ENCODE measurements around the gene PCGF5. TPM values are rescaled to one million over a fixed set of nuclear protein-coding genes. Genes with fewer than 3 reads are reported as not detected.

PCGF5 gene
- total RNA-seq, 1 experiment from 2014 or later, result 25.8 TPM

DNA sequence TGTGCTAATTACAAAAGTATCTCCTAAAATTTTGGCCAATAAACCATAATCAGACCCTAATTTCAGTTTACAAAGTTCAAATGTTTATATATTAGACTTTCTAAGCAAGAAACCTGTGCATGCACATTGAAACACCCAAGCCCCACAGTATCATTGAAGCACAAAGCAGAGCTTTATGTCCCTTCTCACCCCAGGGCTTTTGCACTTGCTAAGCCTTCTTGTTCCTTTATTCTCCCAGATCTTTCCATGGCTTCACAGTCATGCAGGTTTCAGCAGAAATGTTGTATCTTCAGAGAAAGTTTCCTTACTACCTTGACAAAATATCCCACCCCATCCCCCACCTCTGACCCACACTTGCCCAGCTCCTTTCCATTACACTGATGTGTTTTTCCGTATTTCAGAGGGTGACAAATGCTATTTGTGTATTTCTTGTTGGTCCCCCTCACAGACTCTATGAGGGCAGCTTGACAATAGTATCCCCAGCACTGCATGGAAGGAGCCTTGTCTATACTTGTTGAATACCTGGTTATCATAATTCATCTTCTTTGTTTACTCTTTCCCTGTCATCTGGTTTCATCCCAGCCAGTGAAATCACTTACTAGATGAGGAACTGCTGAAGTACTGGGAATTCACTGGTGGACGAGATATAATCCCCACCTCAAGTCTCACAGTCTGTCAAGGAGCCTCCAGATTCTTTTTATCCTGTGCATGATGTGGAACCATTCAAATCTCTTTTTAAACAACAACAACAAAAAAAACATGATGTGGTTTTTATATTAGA is 24.0 kb upstream of the PCGF5 start:
- Mint-ChIP-seq H3K4me1 (ENCODE audit: insufficient read depth, unreplicated experiment) (peaks cover 19% of the 10 kb centered on the region), H3K27me3 (ENCODE audit: insufficient read depth, unreplicated experiment) (no peaks in the 10 kb centered on the region), H3K4me3 (ENCODE audit: unreplicated experiment) (no peak overlapping the region), H3K36me3 (ENCODE audit: insufficient read depth, unreplicated experiment) (no peaks in the 10 kb centered on the region), H3K9me3 (ENCODE audit: unreplicated experiment) (no peaks in the 10 kb centered on the region), H3K27ac (ENCODE audit: low read depth, unreplicated experiment) (no peak overlapping the region)
- intact Hi-C loops (cut with micrococcal nuclease), result no loop called here
- POLR2A ChIA-PET, result interaction anchor here (1.5 kb wide), 1 partner anchor 34 kb away, joined by 5 read pairs; no protein-coding TSS in a partner anchor
- BruUV-seq (replicated peaks), result no TSS peak
- TF ChIP-seq, protein P1, sequence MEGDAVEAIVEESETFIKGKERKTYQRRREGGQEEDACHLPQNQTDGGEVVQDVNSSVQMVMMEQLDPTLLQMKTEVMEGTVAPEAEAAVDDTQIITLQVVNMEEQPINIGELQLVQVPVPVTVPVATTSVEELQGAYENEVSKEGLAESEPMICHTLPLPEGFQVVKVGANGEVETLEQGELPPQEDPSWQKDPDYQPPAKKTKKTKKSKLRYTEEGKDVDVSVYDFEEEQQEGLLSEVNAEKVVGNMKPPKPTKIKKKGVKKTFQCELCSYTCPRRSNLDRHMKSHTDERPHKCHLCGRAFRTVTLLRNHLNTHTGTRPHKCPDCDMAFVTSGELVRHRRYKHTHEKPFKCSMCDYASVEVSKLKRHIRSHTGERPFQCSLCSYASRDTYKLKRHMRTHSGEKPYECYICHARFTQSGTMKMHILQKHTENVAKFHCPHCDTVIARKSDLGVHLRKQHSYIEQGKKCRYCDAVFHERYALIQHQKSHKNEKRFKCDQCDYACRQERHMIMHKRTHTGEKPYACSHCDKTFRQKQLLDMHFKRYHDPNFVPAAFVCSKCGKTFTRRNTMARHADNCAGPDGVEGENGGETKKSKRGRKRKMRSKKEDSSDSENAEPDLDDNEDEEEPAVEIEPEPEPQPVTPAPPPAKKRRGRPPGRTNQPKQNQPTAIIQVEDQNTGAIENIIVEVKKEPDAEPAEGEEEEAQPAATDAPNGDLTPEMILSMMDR (IDR thresholded peaks at IDR 0.05; ENCODE audit: unreplicated experiment), result no peak
- DNase-seq (ENCODE audit: unreplicated experiment), result no peak
- CTCF ChIA-PET, result no interaction called here

DNA sequence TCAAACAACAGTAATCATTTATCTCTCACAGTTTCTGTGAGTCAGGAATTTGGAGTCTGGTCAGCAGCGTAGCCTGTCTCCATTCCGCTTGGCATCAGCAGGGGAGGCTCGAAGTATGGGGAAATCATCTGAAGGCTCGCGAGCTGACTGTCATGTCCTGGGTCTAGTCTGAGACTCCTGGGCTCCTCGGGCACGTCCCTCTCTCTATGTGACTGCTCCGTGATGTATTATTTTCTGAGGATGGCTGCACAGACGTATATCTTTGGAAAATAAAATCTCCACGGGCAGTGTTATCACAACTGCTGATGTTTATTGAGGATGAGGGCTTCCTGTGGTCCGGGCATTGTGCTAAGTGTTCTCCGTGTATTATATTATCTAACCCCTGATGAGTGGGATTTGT is 23.3 kb upstream of the PCGF5 start:
- Mint-ChIP-seq H3K27me3 (ENCODE audit: insufficient read depth, unreplicated experiment) (no peaks in the 10 kb centered on the region), H3K36me3 (ENCODE audit: insufficient read depth, unreplicated experiment) (no peaks in the 10 kb centered on the region), H3K27ac (ENCODE audit: low read depth, unreplicated experiment) (no peak overlapping the region), H3K4me3 (ENCODE audit: unreplicated experiment) (no peak overlapping the region), H3K9me3 (ENCODE audit: unreplicated experiment) (no peaks in the 10 kb centered on the region), H3K4me1 (ENCODE audit: insufficient read depth, unreplicated experiment) (peaks cover 19% of the 10 kb centered on the region)
- TF ChIP-seq, protein P1 (IDR thresholded peaks at IDR 0.05; ENCODE audit: unreplicated experiment), result no peak
- no peak for DNase-seq (ENCODE audit: unreplicated experiment)
- BruUV-seq (replicated peaks), result no TSS peak
- ChIA-PET POLR2A (interaction anchor here (1.5 kb wide), 1 partner anchor 35 kb away, joined by 5 read pairs; no protein-coding TSS in a partner anchor), CTCF (no interaction called here)
- intact Hi-C loops (cut with micrococcal nuclease), result no loop called here

DNA sequence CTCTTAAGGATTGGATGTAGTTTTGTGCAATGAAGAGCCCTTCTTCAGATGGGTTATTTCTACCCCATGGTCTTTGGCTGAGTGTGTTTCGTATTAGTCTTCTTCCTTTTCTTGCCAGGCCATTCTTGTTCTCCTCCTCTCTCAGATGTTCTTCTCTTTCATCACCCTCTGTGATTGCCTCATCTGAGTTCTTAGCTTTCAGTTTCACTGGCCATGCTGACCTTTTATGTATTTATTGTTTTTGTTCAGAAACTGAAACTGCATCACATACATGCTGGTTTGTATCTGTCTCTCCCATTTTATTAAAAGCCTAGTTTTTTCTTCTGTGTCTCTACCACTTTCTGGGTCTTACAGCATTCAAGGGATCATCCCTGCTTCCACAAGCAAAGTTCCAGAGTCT is 21.7 kb upstream of the PCGF5 start:
- Mint-ChIP-seq H3K4me3 (ENCODE audit: unreplicated experiment) (peak overlapping the region; percentile 31), H3K27me3 (ENCODE audit: insufficient read depth, unreplicated experiment) (no peaks in the 10 kb centered on the region), H3K4me1 (ENCODE audit: insufficient read depth, unreplicated experiment) (peaks cover 19% of the 10 kb centered on the region), H3K9me3 (ENCODE audit: unreplicated experiment) (no peaks in the 10 kb centered on the region), H3K27ac (ENCODE audit: low read depth, unreplicated experiment) (peak overlapping the region; percentile 47), H3K36me3 (ENCODE audit: insufficient read depth, unreplicated experiment) (no peaks in the 10 kb centered on the region)
- TF ChIP-seq, protein P1 (IDR thresholded peaks at IDR 0.05; ENCODE audit: unreplicated experiment), result no peak
- intact Hi-C loops (cut with micrococcal nuclease), result no loop called here
- ChIA-PET CTCF (no interaction called here), POLR2A (interaction anchor here (1.0 to 1.4 kb wide), 3 partner anchors 14 to 36 kb away, joined by 3 to 7 read pairs (median 3); no protein-coding TSS in a partner anchor)
- DNase-seq (ENCODE audit: unreplicated experiment), result peak; percentile 83
- no TSS peak for BruUV-seq (replicated peaks)

DNA sequence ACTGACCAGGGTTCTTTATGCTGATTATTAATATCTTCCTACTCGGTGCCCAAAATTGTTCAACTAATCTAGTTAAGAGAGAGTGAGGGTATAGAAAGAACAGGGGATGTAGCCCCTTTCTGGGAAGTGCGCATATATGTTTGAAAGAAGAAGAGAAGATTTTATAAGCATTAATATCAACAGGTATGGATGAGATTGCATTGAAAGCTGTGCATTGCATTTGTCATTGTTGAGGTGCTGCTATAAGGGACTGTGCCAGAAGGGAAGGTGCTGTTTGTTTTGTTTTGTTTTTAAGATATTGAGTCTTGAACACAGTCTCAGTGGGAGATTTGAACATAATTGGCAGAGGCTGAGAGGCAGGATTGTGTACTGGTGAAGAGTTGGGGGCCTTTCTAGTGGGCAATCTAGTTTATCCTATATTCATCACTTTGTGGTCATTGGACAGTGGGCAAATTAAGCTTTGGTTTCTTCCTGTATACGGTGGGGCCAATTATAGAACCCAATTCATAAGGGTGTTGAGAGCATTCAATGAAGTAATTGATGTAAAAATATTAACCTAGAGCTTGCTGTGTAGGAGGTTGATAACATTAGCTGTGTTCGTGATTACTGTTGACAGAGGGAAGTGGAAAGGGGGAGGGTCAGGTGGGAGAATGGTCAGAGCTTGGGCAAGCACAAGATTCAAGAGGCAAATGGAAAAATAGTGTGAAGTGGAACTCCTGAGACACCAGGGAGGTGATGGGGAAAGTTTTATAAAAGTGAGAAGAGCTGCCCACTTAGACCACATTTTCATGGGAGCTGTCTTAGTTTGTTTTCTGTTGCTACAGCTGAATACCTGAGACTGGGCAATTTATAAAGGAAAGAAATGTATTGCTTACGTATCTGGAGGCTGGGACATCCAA is 19.9 kb upstream of the PCGF5 start:
- H3K4me1 Mint-ChIP-seq (ENCODE audit: insufficient read depth, unreplicated experiment), result peaks cover 12% of the 10 kb centered on the region
- TF ChIP-seq, protein P1 (IDR thresholded peaks at IDR 0.05; ENCODE audit: unreplicated experiment), result no peak
- intact Hi-C loops (cut with micrococcal nuclease), result no loop called here
- ChIA-PET POLR2A (interaction anchor here (0.7 to 1.2 kb wide), 5 partner anchors 17 to 61 kb away, joined by 3 read pairs; partner anchors contain the start of gene PCGF5), CTCF (interaction anchor here (0.5 to 0.6 kb wide), 3 partner anchors 10 to 287 kb away, joined by 3 to 4 read pairs (median 3); no protein-coding TSS in a partner anchor)
- no peak overlapping the region for H3K4me3 Mint-ChIP-seq (ENCODE audit: unreplicated experiment)
- DNase-seq (ENCODE audit: unreplicated experiment), result no peak
- no peaks in the 10 kb centered on the region for H3K9me3 Mint-ChIP-seq (ENCODE audit: unreplicated experiment)
- H3K36me3 Mint-ChIP-seq (ENCODE audit: insufficient read depth, unreplicated experiment), result no peaks in the 10 kb centered on the region
- H3K27ac Mint-ChIP-seq (ENCODE audit: low read depth, unreplicated experiment), result peak overlapping the region; percentile 10
- BruUV-seq (replicated peaks), result no TSS peak
- no peaks in the 10 kb centered on the region for H3K27me3 Mint-ChIP-seq (ENCODE audit: insufficient read depth, unreplicated experiment)
